IPS-18a (cell line): ENCODE data around the gene WRNIP1.

Experiments used
- H3K27ac ChIP-seq: one replicate; pipeline ENCODE4 v1.5.1; 2013; ENCODE audit warnings: low read length
- H3K27me3 ChIP-seq: one replicate; pipeline ENCODE4 v1.6.1; 2013; ENCODE audit warnings: mild to moderate bottlenecking, low read length; ENCODE audit not compliant: control insufficient read depth, insufficient read depth
- H3K36me3 ChIP-seq: one replicate; pipeline ENCODE4 v1.6.1; 2013; ENCODE audit warnings: low read depth, low read length; ENCODE audit not compliant: control insufficient read depth
- H3K4me1 ChIP-seq: one replicate; pipeline ENCODE4 v1.6.1; 2013; ENCODE audit warnings: low read depth, low read length; ENCODE audit not compliant: control insufficient read depth
- H3K4me3 ChIP-seq: one replicate; pipeline ENCODE4 v1.5.1; 2013; ENCODE audit warnings: low read length
- H3K9ac ChIP-seq: one replicate; pipeline ENCODE4 v1.6.1; 2013; ENCODE audit warnings: mild to moderate bottlenecking, low read length, moderate library complexity
- H3K9me3 ChIP-seq: one replicate; pipeline ENCODE4 v1.6.1; 2013; ENCODE audit warnings: low read depth, low read length; ENCODE audit not compliant: control insufficient read depth

Gene WRNIP1

DNA sequence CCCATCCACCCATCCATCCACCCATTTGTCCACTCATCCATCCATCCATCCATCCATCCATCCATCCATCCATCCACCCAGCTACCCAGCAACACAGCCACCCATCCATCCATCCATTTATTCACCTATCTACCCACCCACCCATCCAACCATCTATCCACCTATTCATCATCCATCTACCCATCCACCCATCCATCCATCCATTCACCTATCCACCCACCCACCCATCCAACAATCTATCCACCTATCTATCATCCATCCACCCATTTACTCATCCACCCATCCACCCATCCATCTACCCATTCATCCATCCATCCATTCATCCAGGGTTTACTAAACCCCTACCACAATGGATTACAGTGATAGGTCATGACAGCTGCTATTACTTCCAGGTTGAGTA is 69.1 kb downstream of the WRNIP1 start:
- Histone ChIP-seq H3K36me3 (no peaks in the 10 kb centered on the region), H3K9me3 (no peaks in the 10 kb centered on the region), H3K27me3 (no peaks in the 10 kb centered on the region), H3K4me1 (no peaks in the 10 kb centered on the region), H3K4me3 (no peak overlapping the region), H3K9ac (no peak overlapping the region), H3K27ac (no peak overlapping the region)
